22Rv1 (cell line): ENCODE data around the gene THSD4.

Experiments used
- ZFX ChIP-seq: fragments of 450-650 bp; IDR thresholded peaks from 2 replicates; pipeline ENCODE4 v1.6.1; 2017; ENCODE audit warnings: antibody characterized with exemption, borderline replicate concordance
- TF ChIP-seq, protein P1 (sequence below): fragments of 450-650 bp; IDR thresholded peaks from 2 replicates; pipeline ENCODE4 v1.5.1; 2017; ENCODE audit warnings: mild to moderate bottlenecking

DNA sequence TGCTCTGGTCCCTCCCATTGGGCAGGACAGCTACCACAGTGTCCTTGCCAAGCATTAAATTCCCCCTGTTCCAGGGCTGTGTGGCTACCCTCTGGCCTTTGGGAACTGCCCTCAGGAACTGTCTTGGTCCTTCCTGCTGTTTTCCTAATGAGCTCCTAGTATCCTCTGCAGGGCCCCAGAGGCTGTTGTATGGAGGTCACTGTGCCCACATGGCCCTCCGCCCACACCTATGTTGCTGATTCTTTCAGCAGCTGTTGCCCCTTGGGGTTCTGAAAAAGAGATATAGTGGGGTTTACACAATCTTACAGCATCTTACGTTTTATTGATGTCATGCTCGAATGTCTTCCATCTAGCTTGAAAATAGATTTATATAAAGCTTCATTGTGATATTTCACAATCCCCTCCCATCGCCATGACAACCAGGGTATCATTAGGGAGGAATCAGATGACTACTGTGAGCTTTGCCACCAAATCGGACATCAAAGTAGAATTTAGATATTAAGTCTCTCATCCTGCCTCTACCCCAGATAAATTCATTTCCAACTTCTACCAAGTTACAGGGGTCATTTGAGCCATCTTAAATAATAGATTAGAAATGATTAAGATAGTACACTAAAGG is 598.0 kb downstream of the THSD4 start:
- TF ChIP-seq, protein P1, sequence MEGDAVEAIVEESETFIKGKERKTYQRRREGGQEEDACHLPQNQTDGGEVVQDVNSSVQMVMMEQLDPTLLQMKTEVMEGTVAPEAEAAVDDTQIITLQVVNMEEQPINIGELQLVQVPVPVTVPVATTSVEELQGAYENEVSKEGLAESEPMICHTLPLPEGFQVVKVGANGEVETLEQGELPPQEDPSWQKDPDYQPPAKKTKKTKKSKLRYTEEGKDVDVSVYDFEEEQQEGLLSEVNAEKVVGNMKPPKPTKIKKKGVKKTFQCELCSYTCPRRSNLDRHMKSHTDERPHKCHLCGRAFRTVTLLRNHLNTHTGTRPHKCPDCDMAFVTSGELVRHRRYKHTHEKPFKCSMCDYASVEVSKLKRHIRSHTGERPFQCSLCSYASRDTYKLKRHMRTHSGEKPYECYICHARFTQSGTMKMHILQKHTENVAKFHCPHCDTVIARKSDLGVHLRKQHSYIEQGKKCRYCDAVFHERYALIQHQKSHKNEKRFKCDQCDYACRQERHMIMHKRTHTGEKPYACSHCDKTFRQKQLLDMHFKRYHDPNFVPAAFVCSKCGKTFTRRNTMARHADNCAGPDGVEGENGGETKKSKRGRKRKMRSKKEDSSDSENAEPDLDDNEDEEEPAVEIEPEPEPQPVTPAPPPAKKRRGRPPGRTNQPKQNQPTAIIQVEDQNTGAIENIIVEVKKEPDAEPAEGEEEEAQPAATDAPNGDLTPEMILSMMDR = no peak
- TF ChIP-seq ZFX = no peak
